ENCODE measurements around the gene UBXN11.

DNA sequence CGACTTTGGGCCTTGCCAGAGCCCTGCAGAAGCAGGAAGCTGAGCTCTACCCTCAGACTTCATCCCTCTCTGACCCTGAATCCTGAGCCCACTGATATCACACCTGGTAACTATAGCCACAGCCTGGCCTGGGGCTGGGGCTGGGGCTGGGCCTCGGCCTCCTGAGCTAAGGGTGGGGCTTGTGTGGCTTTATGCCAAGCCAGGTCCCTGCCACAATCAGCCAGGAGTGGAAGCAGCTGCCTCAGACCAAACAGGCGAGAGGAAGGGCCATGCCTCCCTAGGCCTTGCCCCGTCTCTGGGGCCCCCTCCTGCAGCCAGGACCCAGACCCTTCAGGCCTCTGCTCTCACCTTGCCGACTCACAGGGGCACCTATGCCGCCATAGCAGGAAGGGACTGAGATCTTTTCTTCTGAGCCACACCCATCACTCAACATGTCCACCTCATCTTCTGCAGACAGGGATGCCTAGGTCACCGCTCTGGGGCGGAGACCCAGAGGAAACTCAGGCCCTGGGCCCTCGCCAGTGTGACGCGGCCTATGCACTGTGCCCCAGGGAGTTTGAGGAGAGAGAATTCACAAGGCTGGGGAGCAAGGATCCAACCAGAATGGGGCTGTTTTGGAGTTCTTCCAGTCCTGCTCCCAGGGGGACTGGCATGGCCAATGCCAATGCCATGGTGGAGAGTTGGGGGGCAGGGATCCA, 5.7 kb downstream of the UBXN11 start:
- TF ChIP-seq ZNF274 (IDR thresholded peaks at IDR 0.05; ENCODE audit: low read depth, low read length) (no peak), YY1 (IDR thresholded peaks at IDR 0.05; ENCODE audit: insufficient read depth, insufficient read length) (no peak)
